ENCODE data around the gene SKIC2. TPM values are rescaled to one million over a fixed set of nuclear protein-coding genes. Genes with fewer than 3 reads are reported as not detected.

The SKIC2 gene
- total RNA-seq, 1 donor from 2014 or later, result 84.3 TPM

DNA sequence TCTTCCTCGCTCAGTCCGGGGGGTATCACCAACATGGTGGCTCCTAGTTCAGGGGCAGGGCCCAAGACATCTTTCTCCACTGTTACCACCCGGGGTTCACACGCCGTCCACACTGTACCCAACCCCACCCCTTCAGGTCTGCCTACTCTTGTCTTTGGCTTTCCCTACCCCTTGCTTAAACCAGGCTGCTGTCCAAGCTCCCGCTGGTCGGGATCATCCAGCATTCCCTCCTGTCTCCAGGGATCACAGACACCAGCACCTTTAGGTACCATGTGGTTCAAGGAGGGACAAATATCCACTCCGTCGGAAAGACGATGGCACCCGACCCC, 599 bp upstream of the SKIC2 start:
- TF ChIP-seq, protein P1, sequence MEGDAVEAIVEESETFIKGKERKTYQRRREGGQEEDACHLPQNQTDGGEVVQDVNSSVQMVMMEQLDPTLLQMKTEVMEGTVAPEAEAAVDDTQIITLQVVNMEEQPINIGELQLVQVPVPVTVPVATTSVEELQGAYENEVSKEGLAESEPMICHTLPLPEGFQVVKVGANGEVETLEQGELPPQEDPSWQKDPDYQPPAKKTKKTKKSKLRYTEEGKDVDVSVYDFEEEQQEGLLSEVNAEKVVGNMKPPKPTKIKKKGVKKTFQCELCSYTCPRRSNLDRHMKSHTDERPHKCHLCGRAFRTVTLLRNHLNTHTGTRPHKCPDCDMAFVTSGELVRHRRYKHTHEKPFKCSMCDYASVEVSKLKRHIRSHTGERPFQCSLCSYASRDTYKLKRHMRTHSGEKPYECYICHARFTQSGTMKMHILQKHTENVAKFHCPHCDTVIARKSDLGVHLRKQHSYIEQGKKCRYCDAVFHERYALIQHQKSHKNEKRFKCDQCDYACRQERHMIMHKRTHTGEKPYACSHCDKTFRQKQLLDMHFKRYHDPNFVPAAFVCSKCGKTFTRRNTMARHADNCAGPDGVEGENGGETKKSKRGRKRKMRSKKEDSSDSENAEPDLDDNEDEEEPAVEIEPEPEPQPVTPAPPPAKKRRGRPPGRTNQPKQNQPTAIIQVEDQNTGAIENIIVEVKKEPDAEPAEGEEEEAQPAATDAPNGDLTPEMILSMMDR (IDR thresholded peaks at IDR 0.05; ENCODE audit: unreplicated experiment), result no peak
- Mint-ChIP-seq H3K27ac (peak overlapping the region; percentile 94), H3K27me3 (ENCODE audit: low read depth) (no peaks in the 10 kb centered on the region), H3K4me1 (peaks cover 27% of the 10 kb centered on the region), H3K4me3 (peak overlapping the region; percentile 97), H3K9me3 (no peaks in the 10 kb centered on the region), H3K36me3 (peaks cover 45% of the 10 kb centered on the region)
- DNase-seq (ENCODE audit: low spot score in 2 of 2, unreplicated experiment in 2 of 2), result no peak

DNA sequence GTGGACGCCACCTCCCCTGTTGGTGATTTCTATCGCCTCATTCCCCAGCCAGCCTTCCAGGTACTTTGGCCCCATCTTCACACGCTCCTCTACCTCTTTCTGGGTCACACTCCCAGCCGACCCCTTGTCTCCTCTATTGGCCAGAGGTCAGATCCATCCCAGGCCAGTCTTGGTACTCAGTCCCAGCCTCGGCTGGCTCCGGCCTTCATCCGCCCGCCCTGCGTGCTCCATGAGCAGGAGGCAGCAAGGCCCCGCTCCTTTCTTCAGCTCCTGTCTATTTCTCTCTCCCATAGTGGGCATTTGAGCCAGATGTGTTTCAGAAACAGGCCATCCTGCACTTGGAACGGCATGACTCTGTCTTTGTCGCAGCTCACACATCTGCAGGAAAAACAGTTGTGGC, 2.6 kb downstream of the SKIC2 start:
- Mint-ChIP-seq H3K9me3 (no peaks in the 10 kb centered on the region), H3K36me3 (peaks cover 36% of the 10 kb centered on the region), H3K4me3 (no peak overlapping the region), H3K4me1 (peaks cover 27% of the 10 kb centered on the region), H3K27ac (no peak overlapping the region), H3K27me3 (ENCODE audit: low read depth) (no peaks in the 10 kb centered on the region)
- TF ChIP-seq, protein P1 (IDR thresholded peaks at IDR 0.05; ENCODE audit: unreplicated experiment), result no peak
- DNase-seq (ENCODE audit: low spot score in 2 of 2, unreplicated experiment in 2 of 2), result no peak

DNA sequence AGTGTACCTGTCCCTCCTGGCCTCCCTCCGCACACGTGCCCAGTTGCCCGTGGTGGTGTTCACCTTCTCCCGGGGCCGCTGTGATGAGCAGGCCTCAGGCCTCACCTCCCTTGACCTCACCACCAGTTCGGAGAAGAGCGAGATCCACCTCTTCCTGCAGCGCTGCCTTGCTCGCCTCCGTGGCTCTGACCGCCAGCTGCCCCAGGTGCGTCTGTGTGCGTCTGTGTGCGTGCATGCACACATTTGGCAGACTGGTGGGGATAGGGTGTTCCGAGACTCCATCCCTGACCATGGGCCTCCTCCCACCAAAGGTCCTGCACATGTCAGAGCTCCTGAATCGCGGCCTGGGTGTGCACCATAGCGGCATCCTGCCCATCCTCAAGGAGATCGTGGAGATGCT, 4.9 kb downstream of the SKIC2 start:
- no peaks in the 10 kb centered on the region for H3K27me3 Mint-ChIP-seq (ENCODE audit: low read depth)
- peaks cover 40% of the 10 kb centered on the region for H3K36me3 Mint-ChIP-seq
- H3K4me3 Mint-ChIP-seq, result no peak overlapping the region
- H3K4me1 Mint-ChIP-seq, result peaks cover 12% of the 10 kb centered on the region
- DNase-seq (ENCODE audit: low spot score in 2 of 2, unreplicated experiment in 2 of 2), result no peak
- H3K27ac Mint-ChIP-seq, result no peak overlapping the region
- TF ChIP-seq, protein P1 (IDR thresholded peaks at IDR 0.05; ENCODE audit: unreplicated experiment), result no peak
- H3K9me3 Mint-ChIP-seq, result no peaks in the 10 kb centered on the region

DNA sequence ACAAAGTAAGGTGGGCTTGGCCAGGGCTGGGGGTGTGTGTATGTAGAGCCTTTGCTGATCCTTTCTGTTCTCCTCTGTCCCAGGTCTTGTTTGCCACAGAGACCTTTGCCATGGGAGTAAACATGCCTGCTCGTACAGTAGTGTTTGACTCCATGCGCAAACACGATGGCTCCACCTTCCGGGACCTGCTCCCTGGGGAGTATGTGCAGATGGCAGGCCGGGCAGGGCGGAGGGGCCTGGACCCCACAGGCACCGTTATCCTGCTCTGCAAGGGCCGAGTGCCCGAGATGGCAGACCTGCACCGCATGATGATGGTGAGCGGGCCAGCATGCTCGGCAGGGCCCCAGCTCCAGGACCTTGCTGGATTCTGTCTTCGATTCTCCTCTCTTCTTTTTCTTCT, 6.7 kb downstream of the SKIC2 start:
- TF ChIP-seq, protein P1 (IDR thresholded peaks at IDR 0.05; ENCODE audit: unreplicated experiment), result no peak
- Mint-ChIP-seq H3K4me1 (no peaks in the 10 kb centered on the region), H3K9me3 (no peaks in the 10 kb centered on the region), H3K27ac (no peak overlapping the region), H3K4me3 (no peak overlapping the region), H3K27me3 (ENCODE audit: low read depth) (no peaks in the 10 kb centered on the region), H3K36me3 (peaks cover 43% of the 10 kb centered on the region)
- DNase-seq (ENCODE audit: low spot score in 2 of 2, unreplicated experiment in 2 of 2), result no peak

GRCh38 chr6:31966506-31966905, 7.5 kb downstream of the SKIC2 start:
- Mint-ChIP-seq H3K27ac (no peak overlapping the region), H3K27me3 (ENCODE audit: low read depth) (no peaks in the 10 kb centered on the region), H3K9me3 (no peaks in the 10 kb centered on the region), H3K4me3 (no peak overlapping the region), H3K36me3 (peaks cover 38% of the 10 kb centered on the region), H3K4me1 (peaks cover 2% of the 10 kb centered on the region)
- TF ChIP-seq, protein P1 (IDR thresholded peaks at IDR 0.05; ENCODE audit: unreplicated experiment), result no peak
- no peak for DNase-seq (ENCODE audit: low spot score in 2 of 2, unreplicated experiment in 2 of 2)
